Activated CD4-positive, alpha-beta memory T cell treated with anti-CD3 and anti-CD28 coated beads for 36 hours (primary cell): ENCODE results near the gene ZSWIM3. TPM values are rescaled to one million over a fixed set of nuclear protein-coding genes. Genes with fewer than 3 reads are reported as not detected.

ENCODE experiments used
- CTCF ChIA-PET: fragments of 350-600 bp; sonication (Branson Sonifier 250); formaldehyde crosslinking; loops from one replicate; lab custom pipeline; 2021; ENCODE audit warnings: antibody characterized with exemption, inconsistent platforms; lab: Charles Lee
- POLR2A ChIA-PET: fragments of 350-600 bp; sonication (Branson Sonifier 250); formaldehyde crosslinking; loops from one replicate; lab custom pipeline; 2021; ENCODE audit warnings: antibody characterized with exemption; lab: Charles Lee
- DNase-seq: peaks from one replicate; pipeline ENCODE4 v3.0.0-alpha.2; 2020
- H3K27ac Mint-ChIP-seq: one replicate; pipeline ENCODE4 v1.8.0; 2021; ENCODE audit warnings: mixed read lengths
- H3K27me3 Mint-ChIP-seq: one replicate; pipeline ENCODE4 v1.8.0; 2021; ENCODE audit warnings: mixed read lengths
- H3K36me3 Mint-ChIP-seq: one replicate; pipeline ENCODE4 v1.8.0; 2021; ENCODE audit warnings: mixed read lengths
- H3K4me1 Mint-ChIP-seq: one replicate; pipeline ENCODE4 v1.8.0; 2021; ENCODE audit warnings: low read depth, mixed read lengths
- H3K4me3 Mint-ChIP-seq: one replicate; pipeline ENCODE4 v1.8.0; 2021; ENCODE audit warnings: mild to moderate bottlenecking, mixed read lengths
- H3K9me3 Mint-ChIP-seq: one replicate; pipeline ENCODE4 v1.8.0; 2021; ENCODE audit warnings: mixed read lengths
- intact Hi-C: fragments of 100-400 bp; cut with micrococcal nuclease; formaldehyde crosslinking; loops from one replicate; pipeline ENCODE4 v1.15.1; 2023
- total RNA-seq, 2 experiments: library from RNA; stranded (reverse); gene quantifications; one replicate each; pipeline ENCODE4 v1.2.3, GENCODE V29; 2021

The ZSWIM3 gene
- total RNA-seq, 2 experiments from 2014 or later = 4.7 TPM

DNA sequence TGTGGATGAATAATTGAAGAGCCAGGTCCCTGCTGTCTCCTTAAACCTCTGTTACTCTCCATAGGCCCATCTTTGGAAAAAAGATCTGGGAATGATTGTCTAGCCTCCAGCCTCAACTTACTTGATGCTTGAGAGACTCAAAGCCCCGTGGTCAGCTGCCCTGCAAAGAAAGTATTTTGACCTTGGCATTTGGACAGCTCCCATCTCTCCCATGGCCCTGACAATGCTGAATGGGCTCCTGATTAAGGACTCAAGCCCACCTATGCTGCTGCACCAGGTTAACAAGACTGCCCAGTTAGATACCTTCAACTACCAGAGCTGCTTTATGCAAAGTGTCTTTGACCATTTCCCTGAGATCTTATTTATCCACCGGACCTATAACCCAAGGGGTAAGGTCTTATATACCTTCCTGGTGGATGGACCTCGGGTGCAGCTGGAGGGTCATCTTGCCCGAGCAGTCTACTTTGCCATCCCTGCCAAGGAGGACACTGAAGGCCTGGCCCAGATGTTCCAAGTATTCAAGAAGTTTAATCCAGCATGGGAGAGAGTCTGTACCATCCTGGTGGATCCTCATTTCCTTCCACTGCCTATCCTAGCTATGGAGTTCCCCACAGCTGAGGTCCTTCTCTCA is 25.2 kb downstream of the ZSWIM3 start:
- H3K36me3 Mint-ChIP-seq = peaks cover 21% of the 10 kb centered on the region
- peaks cover 43% of the 10 kb centered on the region for H3K4me1 Mint-ChIP-seq
- H3K4me3 Mint-ChIP-seq = peak overlapping the region; percentile 62
- POLR2A ChIA-PET = interaction anchor here (0.7 to 1.8 kb wide), 3 partner anchors 9 to 52 kb away, joined by 3 to 12 read pairs (median 4); partner anchors contain the start of genes CTSA, NEURL2 and PCIF1
- H3K9me3 Mint-ChIP-seq = no peaks in the 10 kb centered on the region
- CTCF ChIA-PET = interaction anchor here (0.8 to 1.9 kb wide), 3 partner anchors 8 to 51 kb away, joined by 4 to 13 read pairs (median 5); partner anchors contain the start of genes CTSA and NEURL2
- DNase-seq = no peak
- no peak overlapping the region for H3K27ac Mint-ChIP-seq
- intact Hi-C loops = loop anchor here (10.0 kb wide), 1 partner anchor 48 kb away; the partner anchor contains the start of gene SNX21
- no peaks in the 10 kb centered on the region for H3K27me3 Mint-ChIP-seq

DNA sequence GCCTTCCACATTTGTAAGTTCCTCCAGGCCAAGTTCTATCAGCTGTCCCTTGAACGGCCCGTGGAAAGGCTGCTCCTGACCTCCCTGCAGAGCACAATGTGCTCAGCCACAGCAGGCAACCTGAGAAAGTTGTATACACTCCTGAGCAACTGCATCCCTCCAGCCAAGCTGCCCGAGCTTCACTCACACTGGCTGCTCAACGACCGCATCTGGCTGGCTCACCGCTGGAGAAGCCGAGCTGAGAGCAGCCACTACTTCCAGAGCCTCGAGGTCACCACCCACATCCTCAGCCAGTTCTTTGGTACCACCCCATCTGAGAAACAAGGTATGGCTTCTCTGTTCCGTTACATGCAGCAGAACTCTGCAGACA is 25.7 kb downstream of the ZSWIM3 start:
- Mint-ChIP-seq H3K9me3 (no peaks in the 10 kb centered on the region), H3K27me3 (no peaks in the 10 kb centered on the region), H3K4me1 (peaks cover 43% of the 10 kb centered on the region), H3K27ac (no peak overlapping the region), H3K36me3 (peaks cover 21% of the 10 kb centered on the region), H3K4me3 (no peak overlapping the region)
- intact Hi-C loops = loop anchor here (10.0 kb wide), 1 partner anchor 48 kb away; the partner anchor contains the start of gene SNX21
- CTCF ChIA-PET = interaction anchor here (0.8 kb wide), 1 partner anchor 51 kb away, joined by 5 read pairs; no protein-coding TSS in a partner anchor
- no peak for DNase-seq
- POLR2A ChIA-PET = interaction anchor here (1.4 kb wide), 1 partner anchor 52 kb away, joined by 4 read pairs; the partner anchor contains the start of gene PCIF1

DNA sequence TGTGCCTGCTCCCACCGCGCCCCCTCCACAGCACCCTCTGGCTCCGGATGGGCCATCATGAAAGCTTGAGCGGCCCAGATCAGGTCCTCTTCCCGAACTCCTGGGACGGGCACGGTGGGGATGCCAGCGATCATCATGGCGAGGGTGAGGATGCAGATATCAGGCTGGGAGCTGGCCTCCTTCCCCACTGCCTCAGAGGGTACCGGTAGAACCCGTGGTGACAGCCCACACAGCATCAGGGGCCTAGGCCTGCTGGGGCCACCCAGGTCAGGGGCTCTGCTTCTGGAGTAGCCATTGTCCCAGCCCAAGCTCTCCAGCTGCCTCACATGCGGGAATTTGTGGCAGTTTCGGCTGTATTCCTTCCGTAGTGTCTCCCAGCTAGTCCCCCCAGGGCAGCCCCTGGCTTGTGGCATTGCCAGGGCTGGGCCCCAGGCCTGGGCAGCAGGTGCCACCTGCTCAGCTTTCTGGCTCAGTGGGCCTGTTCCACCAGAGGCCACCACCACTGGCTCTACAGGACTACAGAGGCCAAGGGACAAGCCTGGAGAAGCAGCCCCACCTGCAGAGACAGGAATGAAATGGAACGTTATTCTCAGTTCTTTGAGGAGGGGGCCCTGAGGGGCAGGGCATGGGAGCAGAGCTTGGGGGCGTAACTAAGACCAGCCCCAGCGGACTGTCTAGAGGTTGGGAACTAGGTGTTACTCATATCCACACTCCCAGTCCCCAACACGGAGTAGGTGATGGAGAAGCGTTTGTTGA is 29.4 kb downstream of the ZSWIM3 start:
- H3K27ac Mint-ChIP-seq = no peak overlapping the region
- no peaks in the 10 kb centered on the region for H3K9me3 Mint-ChIP-seq
- peaks cover 18% of the 10 kb centered on the region for H3K36me3 Mint-ChIP-seq
- H3K4me3 Mint-ChIP-seq = no peak overlapping the region
- DNase-seq = no peak
- no peaks in the 10 kb centered on the region for H3K27me3 Mint-ChIP-seq
- intact Hi-C loops = loop anchor here (5.0 to 10.0 kb wide), 2 partner anchors 52 to 94 kb away; partner anchors contain the start of genes DNTTIP1, SNX21 and WFDC3
- POLR2A ChIA-PET = no interaction called here
- CTCF ChIA-PET = no interaction called here
- peaks cover 44% of the 10 kb centered on the region for H3K4me1 Mint-ChIP-seq

DNA sequence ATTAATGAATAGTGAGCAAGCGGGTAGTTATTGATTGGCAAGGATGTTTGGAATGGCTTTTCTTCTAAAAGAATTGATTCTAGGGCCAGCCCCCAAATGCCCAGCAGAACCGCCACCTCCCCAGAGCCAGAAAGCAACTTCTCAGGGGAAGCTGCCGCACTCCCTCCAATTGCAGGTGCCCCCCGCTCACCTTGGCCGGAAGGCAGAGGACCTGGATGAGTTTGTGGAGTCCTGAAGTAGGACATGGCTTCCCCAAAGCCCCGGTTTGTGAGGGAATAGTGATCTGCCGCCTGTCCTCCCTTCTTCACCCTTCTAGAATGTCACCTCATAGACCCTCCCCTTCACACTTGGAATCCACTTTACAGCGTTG is 29.9 kb downstream of the ZSWIM3 start, which contains the start of gene SPATA25:
TSS of gene SPATA25 (minus strand) at position 277 of the 370 bp plus-strand sequence. CDS start at position 245, 32 bp downstream.
- intact Hi-C loops = loop anchor here (5.0 to 10.0 kb wide), 2 partner anchors 53 to 95 kb away; partner anchors contain the start of genes DNTTIP1, SNX21 and WFDC3
- Mint-ChIP-seq H3K4me1 (peaks cover 43% of the 10 kb centered on the region), H3K27ac (no peak within 1 kb of the TSS), H3K9me3 (no peaks in the 10 kb centered on the region), H3K36me3 (peaks cover 16% of the 10 kb centered on the region), H3K4me3 (no peak within 1 kb of the TSS), H3K27me3 (no peaks in the 10 kb centered on the region)
- ChIA-PET CTCF (no interaction called here), POLR2A (no interaction called here)
- no peak for DNase-seq

DNA sequence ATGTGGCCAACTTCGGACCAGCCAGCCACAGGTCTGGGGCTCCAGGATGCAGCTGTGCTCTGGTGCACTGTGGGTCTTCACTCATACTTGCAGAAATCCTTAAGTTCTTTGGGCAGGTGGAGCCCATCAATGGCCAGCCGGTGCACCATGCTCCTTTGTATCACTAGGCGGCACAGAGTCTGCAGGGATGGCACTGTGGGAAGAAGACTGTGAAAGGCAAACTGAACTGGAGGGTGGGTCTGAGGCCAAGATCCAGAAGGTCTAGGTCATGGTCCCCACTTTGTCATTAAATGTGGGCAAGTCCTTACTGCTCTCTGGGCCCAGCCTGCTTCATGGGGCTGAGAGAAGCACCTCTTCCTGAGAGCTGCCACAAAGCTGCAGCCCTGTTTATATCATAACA is 31.3 kb downstream of the ZSWIM3 start:
- H3K9me3 Mint-ChIP-seq = no peaks in the 10 kb centered on the region
- no peak overlapping the region for H3K4me3 Mint-ChIP-seq
- peaks cover 8% of the 10 kb centered on the region for H3K36me3 Mint-ChIP-seq
- no peak overlapping the region for H3K27ac Mint-ChIP-seq
- ChIA-PET CTCF (no interaction called here), POLR2A (interaction anchor here (0.6 kb wide), 1 partner anchor 9 kb away, joined by 3 read pairs; no protein-coding TSS in a partner anchor)
- intact Hi-C loops = loop anchor here (5.0 to 10.0 kb wide), 2 partner anchors 54 to 96 kb away; partner anchors contain the start of genes DNTTIP1, SNX21 and WFDC3
- DNase-seq = no peak
- peaks cover 45% of the 10 kb centered on the region for H3K4me1 Mint-ChIP-seq
- H3K27me3 Mint-ChIP-seq = no peaks in the 10 kb centered on the region

DNA sequence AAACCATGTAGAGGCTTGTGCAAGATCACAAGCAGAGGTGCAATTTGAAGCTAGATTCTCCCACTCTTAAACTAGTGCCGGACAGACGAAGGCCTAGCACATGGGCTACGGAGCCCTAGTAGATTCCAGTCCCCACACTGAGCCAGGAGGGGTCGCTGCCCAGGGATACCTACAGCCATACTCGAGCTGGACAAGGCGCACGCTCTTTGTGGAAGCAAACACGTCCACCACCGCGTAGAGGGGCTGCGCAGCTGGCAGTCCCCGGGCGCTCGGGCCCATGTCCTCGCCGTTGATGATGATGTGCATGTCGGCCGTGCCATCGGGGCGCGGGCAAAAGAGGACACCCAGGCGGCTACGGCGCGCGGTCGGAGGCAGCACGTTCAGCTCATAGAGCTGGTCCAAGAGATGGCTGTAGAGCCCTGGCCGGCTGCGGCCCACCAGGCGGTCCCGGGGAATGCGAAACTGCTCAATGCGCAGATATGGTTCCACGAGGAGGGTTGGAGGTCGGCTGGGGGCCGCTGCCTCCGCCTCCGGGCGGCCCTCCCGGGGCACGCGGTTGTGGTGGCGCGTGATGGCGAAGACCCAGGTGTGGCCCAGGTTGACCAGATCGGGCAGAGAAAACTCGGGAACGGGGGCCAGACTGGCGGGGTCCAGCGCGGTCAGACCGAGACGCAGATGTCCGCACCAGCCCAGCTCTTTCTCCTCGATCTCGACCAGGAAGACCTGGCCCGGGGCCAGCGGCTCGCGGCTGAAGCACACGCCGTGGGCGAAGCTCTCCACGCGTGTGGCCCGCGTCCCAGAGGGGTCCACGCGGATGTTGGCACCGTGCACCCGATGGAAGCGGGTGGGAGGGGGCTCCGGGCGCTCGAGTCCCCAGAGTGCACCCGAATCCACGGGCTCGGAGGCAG is 32.9 kb downstream of the ZSWIM3 start:
- Mint-ChIP-seq H3K27me3 (no peaks in the 10 kb centered on the region), H3K27ac (peak overlapping the region; percentile 38), H3K4me3 (peak overlapping the region; percentile 85), H3K9me3 (no peaks in the 10 kb centered on the region), H3K4me1 (peaks cover 36% of the 10 kb centered on the region), H3K36me3 (peaks cover 6% of the 10 kb centered on the region)
- ChIA-PET POLR2A (interaction anchor here (0.7 to 4.5 kb wide), 9 partner anchors 8 to 75 kb away, joined by 3 to 23 read pairs (median 5); partner anchors contain the start of genes ACOT8, PCIF1, ZSWIM1 and ZSWIM3), CTCF (interaction anchor here (0.7 to 1.9 kb wide), 10 partner anchors 9 to 91 kb away, joined by 3 to 13 read pairs (median 4); partner anchors contain the start of genes ZNF335 and ZSWIM1)
- peak; percentile 70 for DNase-seq
- intact Hi-C loops = loop anchor here (1.0 to 2.0 kb wide), 3 partner anchors 33 to 82 kb away; partner anchors contain the start of genes ACOT8, PCIF1, ZNF335 and ZSWIM3

DNA sequence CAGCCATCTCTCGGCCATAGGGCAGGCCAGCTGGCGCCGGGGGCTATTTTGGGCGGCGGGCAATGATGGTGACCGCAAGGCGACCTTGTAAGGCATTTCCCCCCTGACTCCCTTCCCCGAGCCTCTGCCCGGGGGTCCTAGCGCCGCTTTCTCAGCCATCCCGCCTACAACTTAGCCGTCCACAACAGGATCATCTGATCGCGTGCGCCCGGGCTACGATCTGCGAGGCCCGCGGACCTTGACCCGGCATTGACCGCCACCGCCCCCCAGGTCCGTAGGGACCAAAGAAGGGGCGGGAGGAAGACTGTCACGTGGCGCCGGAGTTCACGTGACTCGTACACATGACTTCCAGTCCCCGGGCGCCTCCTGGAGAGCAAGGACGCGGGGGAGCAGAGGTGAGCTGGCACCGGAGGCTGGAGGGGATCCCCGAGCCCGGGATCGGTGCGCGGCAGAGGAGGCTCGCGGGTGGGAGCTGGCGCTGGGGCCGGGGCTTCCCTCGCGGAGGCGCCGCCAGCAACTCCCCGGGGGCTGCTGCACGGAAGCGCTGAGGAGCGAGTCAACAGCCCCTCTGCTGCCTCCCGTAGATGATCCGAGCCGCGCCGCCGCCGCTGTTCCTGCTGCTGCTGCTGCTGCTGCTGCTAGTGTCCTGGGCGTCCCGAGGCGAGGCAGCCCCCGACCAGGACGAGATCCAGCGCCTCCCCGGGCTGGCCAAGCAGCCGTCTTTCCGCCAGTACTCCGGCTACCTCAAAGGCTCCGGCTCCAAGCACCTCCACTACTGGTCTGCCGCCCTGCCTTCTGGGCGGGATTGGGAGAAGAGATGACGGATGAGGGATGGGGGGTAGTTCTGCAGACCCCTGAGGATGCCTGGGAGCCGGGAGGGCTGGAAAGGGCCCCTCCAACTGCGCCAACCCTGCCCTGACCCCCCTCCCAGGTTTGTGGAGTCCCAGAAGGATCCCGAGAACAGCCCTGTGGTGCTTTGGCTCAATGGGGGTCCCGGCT is 33.9 kb downstream of the ZSWIM3 start, which contains the start of the genes CTSA and NEURL2:
TSS of gene CTSA (plus strand) at position 351 of the 999 bp plus-strand sequence. CDS start at position 585, 234 bp downstream.
TSS of gene NEURL2 (minus strand) at position 224 of the 999 bp plus-strand sequence. CDS start at position 7, 217 bp downstream.
- Mint-ChIP-seq H3K27ac (peak within 1 kb of the TSS; percentile 81), H3K9me3 (no peaks in the 10 kb centered on the region), H3K27me3 (no peaks in the 10 kb centered on the region), H3K4me3 (peak within 1 kb of the TSS; percentile 85), H3K36me3 (peaks cover 6% of the 10 kb centered on the region), H3K4me1 (peaks cover 32% of the 10 kb centered on the region)
- peak; percentile 92 for DNase-seq
- intact Hi-C loops = loop anchor here (1.0 to 2.0 kb wide), 4 partner anchors 10 to 82 kb away; partner anchors contain the start of genes ACOT8, PCIF1, ZNF335 and ZSWIM1
- CTCF ChIA-PET = interaction anchor here (1.0 to 1.9 kb wide), 7 partner anchors 9 to 92 kb away, joined by 3 to 13 read pairs (median 4); partner anchors contain the start of genes ZNF335 and ZSWIM1
- POLR2A ChIA-PET = interaction anchor here (0.9 to 4.5 kb wide), 8 partner anchors 9 to 78 kb away, joined by 3 to 23 read pairs (median 5); partner anchors contain the start of genes ACOT8, PCIF1, UBE2C and ZSWIM1

DNA sequence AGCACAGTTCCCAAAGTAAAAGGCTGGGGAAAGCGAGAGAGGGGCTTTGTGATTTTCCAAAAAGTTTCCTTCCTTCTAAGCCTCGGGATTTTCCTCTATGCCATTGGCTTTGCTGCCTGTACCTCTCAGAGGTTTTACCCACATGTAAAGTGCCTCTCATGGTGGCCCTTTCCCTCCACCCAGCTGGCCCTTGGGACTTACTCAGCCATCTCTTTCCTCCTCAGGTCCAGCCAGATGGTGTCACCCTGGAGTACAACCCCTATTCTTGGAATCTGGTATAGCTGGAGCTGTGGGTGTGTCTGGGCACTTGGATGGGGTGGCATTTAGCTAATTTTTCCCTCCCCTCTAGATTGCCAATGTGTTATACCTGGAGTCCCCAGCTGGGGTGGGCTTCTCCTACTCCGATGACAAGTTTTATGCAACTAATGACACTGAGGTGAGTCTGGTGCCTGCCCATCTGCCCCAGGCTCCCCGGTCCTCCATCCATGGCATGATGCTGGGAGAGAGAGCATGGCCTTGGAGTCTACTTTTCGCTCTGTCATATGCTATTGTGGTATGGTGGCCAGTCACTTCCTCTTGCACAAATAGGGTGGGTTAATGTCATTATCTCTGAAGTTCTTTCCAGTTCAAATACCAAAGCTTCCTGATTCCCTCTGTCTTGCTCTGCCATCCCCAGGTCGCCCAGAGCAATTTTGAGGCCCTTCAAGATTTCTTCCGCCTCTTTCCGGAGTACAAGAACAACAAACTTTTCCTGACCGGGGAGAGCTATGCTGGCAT is 34.8 kb downstream of the ZSWIM3 start:
- H3K27me3 Mint-ChIP-seq = no peaks in the 10 kb centered on the region
- CTCF ChIA-PET = interaction anchor here (1.0 to 1.9 kb wide), 5 partner anchors 10 to 93 kb away, joined by 3 to 6 read pairs (median 4); no protein-coding TSS in a partner anchor
- peak overlapping the region; percentile 85 for H3K4me3 Mint-ChIP-seq
- intact Hi-C loops = loop anchor here (2.0 kb wide), 1 partner anchor 19 kb away; no protein-coding TSS in a partner anchor
- peaks cover 8% of the 10 kb centered on the region for H3K36me3 Mint-ChIP-seq
- no peaks in the 10 kb centered on the region for H3K9me3 Mint-ChIP-seq
- H3K4me1 Mint-ChIP-seq = peaks cover 31% of the 10 kb centered on the region
- DNase-seq = no peak
- POLR2A ChIA-PET = interaction anchor here (1.8 to 4.5 kb wide), 3 partner anchors 35 to 79 kb away, joined by 4 to 23 read pairs (median 13); partner anchors contain the start of genes ACOT8, PCIF1, UBE2C and ZSWIM3
- H3K27ac Mint-ChIP-seq = peak overlapping the region; percentile 74
